Tibial artery (tissue), 4 donors: Measurements from ENCODE around the gene ZNF212.
A peak's percentile ranks its signal among the peaks of the same experiment; 100 is the strongest.
"Not testable (repeated sequence)": the region's sequence is repeated elsewhere in the genome, so short reads cannot be mapped to it uniquely, and the experiment has no call there.

Source experiments
- DNase-seq, 2 donors: peaks; one replicate each; pipeline ENCODE4 v3.0.0-alpha.2; 2019
- H3K27ac ChIP-seq, 2 donors: fragments of 200-600 bp; sonication (generic) in 1 of 2; 1 replicate in 1 of 2; 2 replicates in 1 of 2; pipeline ENCODE4 v1.5.1; 2018 to 2019; ENCODE audit warnings: mild to moderate bottlenecking in 1 of 2
- H3K27me3 ChIP-seq, 2 donors: fragments of 200-600 bp; sonication (generic) in 1 of 2; one replicate each; pipeline versions ENCODE4 v1.5.1 to v1.6.0; 2016 to 2019
- H3K36me3 ChIP-seq, 3 donors: fragments of 200-600 bp; sonication (generic) in 2 of 3; one replicate each; pipeline ENCODE4 v1.5.1; 2016 to 2019; ENCODE audit warnings: mild to moderate bottlenecking in 2 of 3
- H3K4me1 ChIP-seq, 4 donors: fragments of 200-600 bp; sonication (generic) in 2 of 4; 1 replicate in 3 of 4; 2 replicates in 1 of 4; pipeline ENCODE4 v1.5.1; 2016 to 2019
- H3K4me3 ChIP-seq, 2 donors: fragments of 200-600 bp; sonication (generic) in 1 of 2; 1 replicate in 1 of 2; 2 replicates in 1 of 2; pipeline ENCODE4 v1.5.1; 2018 to 2019; ENCODE audit warnings: mild to moderate bottlenecking in 2 of 2
- H3K9me3 ChIP-seq, 3 donors: fragments of 200-600 bp; sonication (generic) in 1 of 3; one replicate each; pipeline ENCODE4 v1.5.1; 2016 to 2019
- intact Hi-C: fragments of 100-400 bp; cut with DNase I; formaldehyde crosslinking; loops from one replicate; pipeline ENCODE4 v1.15.0; 2023; ENCODE audit warnings: low total_unique reads
- TF ChIP-seq, protein P1 (sequence below), 2 experiments: fragments of 200-600 bp in 1 of 2; fragments of 450-650 bp in 1 of 2; IDR thresholded peaks; one replicate each; pipeline ENCODE4 v1.5.1; 2017 to 2019; ENCODE audit warnings: antibody characterized with exemption in 2 of 2, mild to moderate bottlenecking in 1 of 2, moderate library complexity in 1 of 2

The ZNF212 gene

DNA sequence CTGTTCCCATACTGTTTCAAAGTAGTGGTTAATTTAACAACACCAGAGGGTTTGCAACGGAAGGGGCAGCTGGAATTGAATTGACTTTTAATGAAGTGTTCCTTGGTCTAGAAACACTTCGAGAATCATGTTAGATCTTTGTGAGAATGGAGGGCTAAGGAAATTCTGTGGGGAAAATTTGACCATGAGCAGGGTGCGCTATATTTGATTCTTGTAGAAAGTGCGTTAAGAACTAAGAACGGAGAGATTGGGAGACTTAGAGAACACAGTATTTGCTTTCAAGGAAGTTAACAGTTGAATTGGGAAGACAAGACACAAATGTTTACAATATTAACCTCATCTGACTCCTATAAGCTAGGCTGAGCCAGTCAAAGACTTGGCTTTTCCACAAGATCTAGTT lies 1.2 kb downstream of the ZNF212 start:
- peaks cover 0 to 20% (median 16%) of the 10 kb centered on the region in 4 donors for H3K4me1 ChIP-seq
- no peaks in the 10 kb centered on the region for H3K36me3 ChIP-seq
- no peaks in the 10 kb centered on the region for H3K9me3 ChIP-seq
- no peaks in the 10 kb centered on the region for H3K27me3 ChIP-seq
- intact Hi-C loops: loop anchor here (5.0 kb wide), 1 partner anchor 237 kb away; no protein-coding TSS in a partner anchor
- DNase-seq: no peak
- H3K4me3 ChIP-seq: peak overlapping the region; percentile 74 to 96
- TF ChIP-seq, protein P1, sequence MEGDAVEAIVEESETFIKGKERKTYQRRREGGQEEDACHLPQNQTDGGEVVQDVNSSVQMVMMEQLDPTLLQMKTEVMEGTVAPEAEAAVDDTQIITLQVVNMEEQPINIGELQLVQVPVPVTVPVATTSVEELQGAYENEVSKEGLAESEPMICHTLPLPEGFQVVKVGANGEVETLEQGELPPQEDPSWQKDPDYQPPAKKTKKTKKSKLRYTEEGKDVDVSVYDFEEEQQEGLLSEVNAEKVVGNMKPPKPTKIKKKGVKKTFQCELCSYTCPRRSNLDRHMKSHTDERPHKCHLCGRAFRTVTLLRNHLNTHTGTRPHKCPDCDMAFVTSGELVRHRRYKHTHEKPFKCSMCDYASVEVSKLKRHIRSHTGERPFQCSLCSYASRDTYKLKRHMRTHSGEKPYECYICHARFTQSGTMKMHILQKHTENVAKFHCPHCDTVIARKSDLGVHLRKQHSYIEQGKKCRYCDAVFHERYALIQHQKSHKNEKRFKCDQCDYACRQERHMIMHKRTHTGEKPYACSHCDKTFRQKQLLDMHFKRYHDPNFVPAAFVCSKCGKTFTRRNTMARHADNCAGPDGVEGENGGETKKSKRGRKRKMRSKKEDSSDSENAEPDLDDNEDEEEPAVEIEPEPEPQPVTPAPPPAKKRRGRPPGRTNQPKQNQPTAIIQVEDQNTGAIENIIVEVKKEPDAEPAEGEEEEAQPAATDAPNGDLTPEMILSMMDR (IDR thresholded peaks at IDR 0.05): no peak
- H3K27ac ChIP-seq: peak overlapping the region in 1 of 2 donors; percentile 80

DNA sequence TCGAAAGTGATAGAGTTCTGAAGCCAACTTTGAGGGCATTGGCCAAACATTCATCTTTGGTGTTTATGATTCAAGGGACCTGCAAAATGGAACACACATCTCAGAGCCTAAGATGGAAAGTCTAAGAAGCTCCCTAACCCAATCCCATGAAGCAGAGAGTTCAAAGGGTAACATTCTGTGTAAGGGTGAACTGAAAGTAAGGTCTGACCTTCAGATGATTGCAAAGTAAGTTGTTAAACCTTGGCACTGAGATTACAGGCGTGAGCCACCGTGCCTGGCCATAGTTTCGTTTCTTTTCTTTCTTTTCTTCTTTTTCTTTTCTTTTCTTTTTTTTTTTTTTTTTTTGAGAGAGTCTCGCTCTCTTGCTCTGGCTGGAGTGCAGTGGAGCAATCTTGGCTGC lies 2.2 kb downstream of the ZNF212 start:
- H3K4me1 ChIP-seq: peaks cover 0 to 20% (median 16%) of the 10 kb centered on the region in 4 donors
- TF ChIP-seq, protein P1 (IDR thresholded peaks at IDR 0.05): no peak
- H3K27ac ChIP-seq: no peak overlapping the region
- no peak overlapping the region for H3K4me3 ChIP-seq
- H3K36me3 ChIP-seq: no peaks in the 10 kb centered on the region
- no peaks in the 10 kb centered on the region for H3K9me3 ChIP-seq
- intact Hi-C loops: loop anchor here (5.0 kb wide), 1 partner anchor 236 kb away; no protein-coding TSS in a partner anchor
- no peaks in the 10 kb centered on the region for H3K27me3 ChIP-seq
- no peak for DNase-seq

DNA sequence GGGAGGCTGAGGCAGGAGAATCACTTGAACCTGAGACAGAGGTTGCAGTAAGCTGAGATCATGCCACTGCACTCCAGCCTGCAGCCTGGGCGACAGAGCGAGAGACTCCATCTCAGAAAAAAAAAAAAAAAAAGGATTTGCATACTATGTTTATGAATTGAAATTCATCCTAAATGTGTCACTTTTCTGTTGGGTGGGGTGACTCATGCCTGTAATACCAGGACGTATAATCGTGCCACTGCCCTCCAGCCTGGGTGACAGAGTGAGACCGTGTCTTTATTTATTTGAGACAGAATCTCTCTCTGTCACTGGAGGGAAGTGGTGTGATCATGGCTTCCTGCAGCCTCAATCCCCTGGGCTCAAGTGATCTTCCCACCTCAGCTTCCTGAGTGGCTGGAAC lies 5.8 kb downstream of the ZNF212 start:
- H3K4me3 ChIP-seq: no peak overlapping the region
- no peaks in the 10 kb centered on the region for H3K9me3 ChIP-seq
- DNase-seq: no peak
- no peaks in the 10 kb centered on the region for H3K27me3 ChIP-seq
- intact Hi-C loops: no loop called here
- peaks cover 0 to 11% (median 10%) of the 10 kb centered on the region in 4 donors for H3K4me1 ChIP-seq
- TF ChIP-seq, protein P1 (IDR thresholded peaks at IDR 0.05): no peak
- peaks cover 0 to 3% (median 0%) of the 10 kb centered on the region in 3 donors for H3K36me3 ChIP-seq
- no peak overlapping the region for H3K27ac ChIP-seq

DNA sequence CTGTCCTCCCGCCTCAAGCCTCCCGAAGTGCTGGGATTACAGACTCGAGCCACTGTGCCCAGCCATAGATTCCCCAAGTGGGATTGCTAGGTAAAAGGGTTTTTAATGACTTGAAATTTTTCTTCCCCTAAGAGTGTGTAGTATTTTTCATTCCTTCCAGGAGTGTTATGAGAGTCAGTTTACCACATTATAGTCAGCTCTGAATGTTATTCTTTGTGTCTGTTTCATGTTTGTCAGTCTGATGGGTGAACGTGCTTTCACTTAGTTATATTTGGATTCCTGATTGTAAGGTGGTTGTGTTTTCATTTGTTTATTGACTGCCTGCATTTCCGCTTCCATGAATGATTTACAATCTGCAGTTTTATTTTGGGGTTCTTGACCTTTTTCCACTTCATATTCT lies 6.3 kb downstream of the ZNF212 start:
- intact Hi-C loops: no loop called here
- no peak for DNase-seq
- H3K4me1 ChIP-seq: peaks cover 0 to 6% (median 5%) of the 10 kb centered on the region in 4 donors

DNA sequence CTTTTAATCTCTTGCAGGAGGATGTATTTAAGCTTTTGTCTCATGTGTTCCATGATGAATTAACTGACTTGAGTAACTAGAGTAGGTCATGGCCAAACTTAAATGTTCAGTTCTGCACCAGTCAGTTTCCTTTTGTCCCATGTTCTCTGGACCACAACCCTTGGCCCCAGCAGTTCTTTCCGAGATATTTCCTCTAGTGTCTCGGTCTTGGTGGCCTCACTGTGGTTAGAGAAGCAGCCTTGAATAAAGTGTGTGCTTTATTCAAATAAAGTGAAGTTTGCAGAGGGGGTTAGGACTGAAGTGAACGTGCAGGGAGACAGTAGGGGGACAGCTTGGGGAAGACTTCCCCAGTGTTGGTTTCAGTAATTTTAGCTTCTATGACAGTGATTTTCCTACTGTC lies 9.3 kb downstream of the ZNF212 start:
- H3K27me3 ChIP-seq: no peaks in the 10 kb centered on the region
- no peaks in the 10 kb centered on the region for H3K4me1 ChIP-seq
- no peak for DNase-seq
- H3K4me3 ChIP-seq: no peak overlapping the region
- peaks cover 25 to 37% (median 34%) of the 10 kb centered on the region in 3 donors for H3K36me3 ChIP-seq
- H3K9me3 ChIP-seq: no peaks in the 10 kb centered on the region
- intact Hi-C loops: no loop called here
- no peak overlapping the region for H3K27ac ChIP-seq
- TF ChIP-seq, protein P1 (IDR thresholded peaks at IDR 0.05): no peak

More for the DNA sequence above, 6.3 kb downstream of the ZNF212 start:
- H3K9me3 ChIP-seq: no peaks in the 10 kb centered on the region
- peaks cover 0 to 8% (median 3%) of the 10 kb centered on the region in 3 donors for H3K36me3 ChIP-seq
- no peak overlapping the region for H3K4me3 ChIP-seq
- no peak overlapping the region for H3K27ac ChIP-seq
- TF ChIP-seq, protein P1 (IDR thresholded peaks at IDR 0.05): no peak
- no peaks in the 10 kb centered on the region for H3K27me3 ChIP-seq

DNA sequence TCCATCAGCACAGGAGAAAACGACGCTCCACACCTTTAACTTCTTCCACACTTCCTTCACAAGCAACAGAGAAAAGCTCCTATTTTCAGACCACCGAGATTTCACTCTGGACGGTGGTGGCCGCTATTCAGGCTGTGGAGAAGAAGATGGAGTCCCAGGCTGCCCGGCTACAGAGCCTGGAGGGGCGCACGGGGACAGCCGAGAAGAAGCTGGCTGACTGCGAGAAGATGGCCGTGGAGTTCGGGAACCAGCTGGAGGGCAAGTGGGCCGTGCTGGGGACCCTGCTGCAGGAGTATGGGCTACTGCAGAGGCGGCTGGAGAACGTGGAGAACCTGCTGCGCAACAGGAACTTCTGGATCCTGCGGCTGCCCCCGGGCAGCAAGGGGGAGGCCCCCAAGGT lies 10.7 kb downstream of the ZNF212 start:
- H3K27ac ChIP-seq, H3K27me3 ChIP-seq, H3K9me3 ChIP-seq, DNase-seq, H3K4me1 ChIP-seq, H3K4me3 ChIP-seq, intact Hi-C loops: not testable (repeated sequence)
- H3K36me3 ChIP-seq: peaks cover 39 to 51% (median 47%) of the 10 kb centered on the region in 3 donors

DNA sequence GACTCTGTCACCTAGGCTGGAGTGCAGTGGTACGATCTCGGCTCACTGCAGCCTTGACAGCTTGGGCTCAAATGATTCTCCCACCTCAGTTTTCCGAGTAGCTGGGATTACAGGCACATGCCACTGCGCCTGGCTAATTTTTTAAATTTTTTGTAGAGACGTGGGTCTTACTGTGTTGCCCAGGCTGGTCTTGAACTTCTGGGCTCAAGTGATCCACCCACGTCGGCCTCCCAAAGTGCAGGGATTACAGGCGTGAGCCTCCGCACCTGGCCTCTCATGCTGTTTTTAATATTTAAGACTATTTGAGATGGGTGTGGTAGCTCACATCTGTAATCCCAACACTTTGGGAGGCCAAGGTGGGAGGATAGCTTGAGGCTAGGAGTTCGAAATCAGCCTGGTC lies 12.1 kb downstream of the ZNF212 start:
- H3K27ac ChIP-seq, DNase-seq, H3K9me3 ChIP-seq, H3K27me3 ChIP-seq, H3K4me3 ChIP-seq, intact Hi-C loops, H3K4me1 ChIP-seq: not testable (repeated sequence)
- peaks cover 40 to 64% (median 49%) of the 10 kb centered on the region in 3 donors for H3K36me3 ChIP-seq
